22Rv1 (cell line): Measurements from ENCODE around the gene CTNNA1.

ENCODE experiments used
- H3K27ac ChIP-seq: fragments of 450-650 bp; 2 replicates; pipeline ENCODE4 v1.5.1; 2017
- CTCF ChIP-seq: fragments of 450-650 bp; IDR thresholded peaks from 2 replicates; pipeline ENCODE4 v1.5.1; 2017; ENCODE audit warnings: mild to moderate bottlenecking
- ZFX ChIP-seq: fragments of 450-650 bp; IDR thresholded peaks from 2 replicates; pipeline ENCODE4 v1.6.1; 2017; ENCODE audit warnings: antibody characterized with exemption, borderline replicate concordance

The CTNNA1 gene

DNA sequence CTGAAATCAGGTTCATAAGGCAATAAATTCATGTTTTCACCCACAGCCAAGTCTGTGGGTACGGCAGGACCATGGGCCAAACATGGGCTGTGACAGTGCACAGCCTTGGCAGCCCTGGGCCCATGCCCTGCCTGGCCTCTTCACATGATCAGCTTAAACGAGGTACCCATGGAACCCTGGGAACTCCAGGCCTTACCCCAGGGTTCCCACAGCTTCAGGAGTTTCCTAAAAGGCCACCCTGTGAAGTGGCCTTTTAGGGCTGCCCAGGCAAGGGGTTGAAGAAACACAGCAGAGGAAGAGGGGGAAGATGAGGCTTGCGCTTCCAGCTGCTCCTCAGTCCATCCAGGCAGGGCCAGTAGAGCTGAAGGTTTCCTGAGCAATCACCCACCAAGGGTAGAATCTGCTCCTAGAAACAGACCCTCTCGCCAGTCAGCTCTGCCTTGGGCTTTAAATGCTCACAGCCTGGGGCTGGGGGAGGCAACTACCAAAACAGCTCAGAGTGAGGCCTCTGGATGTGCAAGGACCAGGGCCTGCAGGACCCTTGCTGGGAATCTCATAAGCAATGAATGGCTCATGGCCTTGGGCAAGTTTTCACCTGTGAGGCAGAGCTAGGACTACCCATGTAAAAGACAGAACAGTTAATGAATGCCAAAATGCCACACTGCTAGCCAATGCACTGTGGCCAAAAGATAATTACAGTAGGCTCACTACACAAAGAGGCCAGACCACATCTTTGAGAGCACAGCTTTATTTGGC, 201.2 kb downstream of the CTNNA1 start:
- no peak overlapping the region for H3K27ac ChIP-seq
- TF ChIP-seq ZFX = no peak
- TF ChIP-seq CTCF = no peak

DNA sequence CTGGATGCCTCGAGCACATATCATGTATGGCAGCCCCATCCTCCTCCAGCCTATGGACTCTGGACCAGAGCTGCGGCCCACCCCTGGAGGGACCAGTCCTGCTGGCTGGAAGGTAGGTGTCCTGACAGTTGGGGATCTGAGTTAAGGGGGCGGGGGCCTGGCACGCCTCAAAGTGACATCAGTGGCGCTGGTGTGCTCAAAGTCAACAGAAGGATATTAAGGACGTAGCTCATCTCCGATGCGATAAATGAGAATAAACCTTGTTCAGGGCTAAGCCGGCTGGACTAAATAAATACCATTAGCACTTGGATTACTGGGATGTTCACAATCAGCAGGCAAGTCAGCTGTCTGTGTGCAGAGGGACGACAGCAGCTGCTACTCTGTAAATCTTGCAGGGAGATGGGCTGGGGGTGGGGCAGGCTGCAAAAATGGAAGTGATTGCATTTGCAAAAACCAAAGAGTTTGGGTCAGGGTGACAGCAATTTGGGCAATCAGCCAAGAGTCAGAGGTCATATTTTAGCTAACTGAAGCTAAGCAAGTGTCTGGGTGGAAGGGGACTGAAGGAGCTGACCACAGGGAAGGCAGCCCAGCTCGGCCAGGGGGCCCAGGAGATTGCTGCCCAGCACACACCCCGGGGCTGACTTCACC, 201.9 kb downstream of the CTNNA1 start:
- H3K27ac ChIP-seq = no peak overlapping the region
- TF ChIP-seq ZFX = no peak
- no peak for TF ChIP-seq CTCF

GRCh38 chr5:138955671-138956295, 202.6 kb downstream of the CTNNA1 start:
- H3K27ac ChIP-seq = no peak overlapping the region
- TF ChIP-seq CTCF = no peak

DNA sequence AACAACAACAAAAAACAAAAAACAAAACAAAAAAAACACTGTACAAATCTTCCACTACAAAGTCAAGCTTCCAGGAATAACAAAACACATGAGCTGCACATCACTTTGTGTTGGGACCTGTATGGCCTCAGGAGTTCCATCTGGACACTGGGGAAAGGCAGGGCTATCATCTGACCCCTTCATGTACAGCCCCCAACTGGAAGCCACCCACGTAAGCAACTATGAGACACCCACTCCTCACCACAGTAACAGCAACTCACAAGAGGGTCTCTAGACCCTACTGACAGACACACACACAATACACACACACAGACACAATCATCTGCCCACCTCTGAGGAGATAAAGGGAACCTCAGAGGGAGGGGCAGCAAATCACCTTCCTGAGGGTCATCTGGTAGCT, 203.6 kb downstream of the CTNNA1 start:
- no peak overlapping the region for H3K27ac ChIP-seq
- TF ChIP-seq CTCF = no peak
- TF ChIP-seq ZFX = no peak

DNA sequence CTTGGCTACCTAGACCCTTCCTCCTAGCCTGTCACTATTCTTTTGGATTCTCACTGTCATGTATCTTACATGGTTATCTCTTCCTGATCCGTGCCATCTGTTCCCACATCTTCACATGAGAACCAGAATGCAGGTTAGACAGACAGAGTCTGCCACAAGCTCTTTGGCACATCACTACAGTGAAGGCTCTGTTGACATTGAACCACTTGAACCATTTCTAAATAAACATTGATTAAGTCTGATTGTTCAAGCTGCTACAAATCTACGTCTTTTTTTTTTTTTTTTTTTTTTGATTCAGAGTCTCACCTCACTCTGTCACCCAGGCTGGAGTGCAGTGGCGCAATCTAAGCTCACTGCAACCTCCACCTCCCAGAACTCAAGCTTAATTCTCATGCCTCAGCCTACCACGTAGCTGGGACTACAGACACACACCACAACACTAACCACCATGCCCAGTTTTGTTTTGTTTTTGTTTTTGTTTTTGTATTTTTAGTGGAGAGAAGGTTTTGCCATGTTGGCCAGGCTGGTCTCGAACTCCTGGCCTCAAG, 207.0 kb downstream of the CTNNA1 start:
- H3K27ac ChIP-seq = no peak overlapping the region
- no peak for TF ChIP-seq ZFX
- no peak for TF ChIP-seq CTCF

GRCh38 chr5:138961221-138961620, 208.0 kb downstream of the CTNNA1 start:
- TF ChIP-seq ZFX (no peak), CTCF (no peak)
- no peak overlapping the region for H3K27ac ChIP-seq

GRCh38 chr5:138961729-138962128, 208.5 kb downstream of the CTNNA1 start:
- no peak overlapping the region for H3K27ac ChIP-seq
- TF ChIP-seq ZFX (no peak), CTCF (no peak)
